Loucy (cell line): ENCODE data around the gene GUCD1.

Source experiments
- CTCF ChIP-seq: fragments of 200-600 bp; sonication (generic); conservative IDR thresholded peaks from 2 replicates; pipeline ENCODE4 v1.5.1; 2014; ENCODE audit warnings: mild to moderate bottlenecking, antibody characterized with exemption, low read length
- EZH2phosphoT487 ChIP-seq: fragments of 200-600 bp; IDR thresholded peaks from 2 replicates; pipeline ENCODE4 v1.6.1; 2018; ENCODE audit warnings: antibody characterized with exemption, mild to moderate bottlenecking, moderate library complexity, borderline replicate concordance

GRCh38 chr22:24496234-24496633, 58.7 kb downstream of the GUCD1 start:
- TF ChIP-seq CTCF (no peak), EZH2phosphoT487 (no peak)
